ENCODE results near the gene PHF11.
"Not testable (repeated sequence)": the region's sequence is repeated elsewhere in the genome, so short reads cannot be mapped to it uniquely, and the experiment has no call there.

Gene PHF11

GRCh38 chr13:49550942-49551644, 55.3 kb downstream of the PHF11 start:
- no peak for DNase-seq

DNA sequence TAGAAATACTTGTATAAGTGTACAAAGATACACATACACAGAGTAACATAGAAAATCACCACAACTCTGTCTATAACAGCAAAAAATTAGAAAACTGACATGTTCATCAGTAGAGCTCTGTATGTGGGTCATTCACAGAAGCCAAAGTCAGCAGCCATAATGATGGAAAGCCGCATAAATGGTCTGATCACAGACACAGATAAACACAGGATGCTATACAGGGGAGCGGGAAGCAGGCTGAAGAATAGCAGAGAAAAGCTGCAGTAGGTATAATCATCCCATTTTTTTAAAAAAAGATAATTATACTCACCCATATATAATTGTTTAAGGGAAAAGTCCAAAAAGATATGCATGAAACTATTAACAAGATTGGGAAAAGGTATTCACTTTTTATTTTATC, 58.1 kb downstream of the PHF11 start:
- DNase-seq: no peak

DNA sequence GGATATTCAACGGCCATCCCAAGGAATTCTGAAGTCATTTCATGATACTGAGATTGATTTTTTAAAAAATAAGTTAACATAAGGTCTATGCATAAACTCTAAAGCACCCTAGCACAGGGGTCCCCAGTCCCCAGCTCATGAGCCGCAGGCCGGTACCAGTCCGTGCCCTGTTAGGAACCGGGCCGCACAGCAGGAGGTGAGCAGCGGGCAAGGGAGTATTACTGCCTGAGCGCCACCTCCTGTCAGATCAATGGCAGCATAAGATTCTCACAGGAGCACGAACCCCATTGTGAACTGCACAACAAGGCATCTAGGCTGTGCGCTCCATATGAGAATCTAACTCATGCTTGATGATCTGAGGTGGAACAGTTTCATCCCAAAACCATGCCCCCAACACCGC, 58.6 kb downstream of the PHF11 start:
- DNase-seq: no peak

GRCh38 chr13:49559006-49559405, 63.3 kb downstream of the PHF11 start:
- DNase-seq: no peak

DNA sequence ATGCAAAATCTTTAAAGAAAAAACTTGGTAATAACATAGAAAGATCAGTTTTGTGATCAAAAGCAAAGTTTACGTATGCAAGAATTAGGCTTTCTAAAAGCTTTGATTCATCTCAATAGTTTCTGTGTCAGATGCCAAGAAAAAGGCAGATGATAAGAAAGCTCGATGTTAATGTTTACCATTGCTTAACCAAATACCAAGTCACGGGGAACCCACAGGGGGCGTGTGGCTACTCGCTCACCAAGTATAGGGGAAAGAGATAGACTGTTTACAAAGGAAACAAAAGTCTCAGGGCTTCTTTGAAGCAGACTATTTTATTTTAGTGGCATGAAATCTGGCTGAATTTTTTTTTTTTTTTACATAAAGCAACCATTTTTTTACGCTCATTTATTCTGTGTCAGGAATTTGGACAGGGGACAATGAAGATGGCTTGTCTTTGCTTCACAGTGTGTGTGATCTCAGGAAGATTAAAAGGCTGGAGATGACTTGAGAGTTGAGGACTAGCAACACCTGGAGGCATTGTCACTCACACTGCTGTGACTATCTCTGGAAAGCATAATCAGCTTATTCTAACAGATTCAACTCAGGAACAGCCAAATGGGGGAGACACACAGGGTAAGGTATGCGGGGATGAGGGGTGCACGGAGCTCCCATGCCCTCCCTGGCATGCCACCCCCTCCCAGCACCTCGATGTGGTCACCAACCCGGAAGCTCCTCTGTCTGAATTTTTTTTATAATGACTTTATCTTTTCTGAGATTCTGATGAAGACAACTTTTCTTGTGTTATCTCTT, 64.7 kb downstream of the PHF11 start:
- DNase-seq: no peak

DNA sequence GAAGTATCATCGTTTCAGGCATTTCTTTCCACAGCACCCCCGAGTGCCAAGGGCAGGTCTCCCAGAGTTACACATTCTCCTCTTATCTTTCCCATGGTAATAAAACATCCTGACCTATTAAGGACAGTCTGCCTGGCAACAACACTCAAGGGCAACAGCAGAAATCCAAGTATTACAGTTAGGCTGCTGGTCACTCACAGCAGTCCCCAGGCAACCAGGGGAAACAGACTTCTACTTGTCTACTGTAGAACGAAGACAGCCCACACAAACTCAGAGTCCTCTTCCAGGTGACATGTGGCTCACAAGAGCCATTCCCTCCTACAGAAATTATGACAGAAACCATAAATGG, 65.3 kb downstream of the PHF11 start:
- DNase-seq: no peak

DNA sequence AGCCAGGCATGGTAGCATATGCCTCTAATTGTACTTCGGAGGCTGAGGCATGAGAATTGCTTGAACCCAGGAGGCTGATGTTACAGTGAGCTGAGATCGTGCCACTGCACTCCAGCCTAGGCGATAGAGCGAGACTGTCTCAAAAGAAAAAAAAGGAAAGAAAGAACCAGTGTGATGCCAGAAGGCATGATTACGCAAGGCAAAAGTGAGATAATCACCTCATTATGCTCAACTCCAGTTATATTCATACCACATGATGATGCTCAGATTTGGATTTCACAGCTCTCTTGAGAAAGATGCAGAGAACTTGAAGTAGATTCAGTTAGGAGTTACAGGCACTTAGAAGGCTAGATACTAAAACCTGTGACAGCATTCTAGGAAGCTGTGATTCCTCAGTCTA, 67.8 kb downstream of the PHF11 start:
- DNase-seq: no peak

- not testable (repeated sequence) for DNase-seq
These were observed 69.7 kb downstream of the PHF11 start for GRCh38 chr13:49565461-49565860.

- no peak for DNase-seq
These were observed 70.7 kb downstream of the PHF11 start for GRCh38 chr13:49566461-49566860.

DNA sequence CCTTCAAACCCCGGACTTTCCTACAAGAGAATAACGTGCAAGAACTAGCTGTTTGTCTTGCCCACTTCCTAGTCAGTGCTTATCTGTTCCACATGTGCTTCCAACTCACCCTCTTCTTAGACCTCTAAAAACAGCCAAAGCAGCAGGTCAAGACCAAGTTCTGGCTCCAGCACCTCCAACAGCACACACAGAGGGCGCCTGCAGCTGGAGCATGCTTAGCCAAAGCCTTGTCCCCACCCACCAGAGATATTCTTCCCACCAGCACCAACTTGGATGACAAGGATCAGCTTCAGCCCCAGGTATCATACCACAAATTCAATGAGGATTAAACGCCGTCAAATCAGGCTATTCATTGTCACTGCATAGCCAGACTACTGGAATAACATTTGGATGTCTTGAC, 71.7 kb downstream of the PHF11 start:
- DNase-seq: no peak

DNA sequence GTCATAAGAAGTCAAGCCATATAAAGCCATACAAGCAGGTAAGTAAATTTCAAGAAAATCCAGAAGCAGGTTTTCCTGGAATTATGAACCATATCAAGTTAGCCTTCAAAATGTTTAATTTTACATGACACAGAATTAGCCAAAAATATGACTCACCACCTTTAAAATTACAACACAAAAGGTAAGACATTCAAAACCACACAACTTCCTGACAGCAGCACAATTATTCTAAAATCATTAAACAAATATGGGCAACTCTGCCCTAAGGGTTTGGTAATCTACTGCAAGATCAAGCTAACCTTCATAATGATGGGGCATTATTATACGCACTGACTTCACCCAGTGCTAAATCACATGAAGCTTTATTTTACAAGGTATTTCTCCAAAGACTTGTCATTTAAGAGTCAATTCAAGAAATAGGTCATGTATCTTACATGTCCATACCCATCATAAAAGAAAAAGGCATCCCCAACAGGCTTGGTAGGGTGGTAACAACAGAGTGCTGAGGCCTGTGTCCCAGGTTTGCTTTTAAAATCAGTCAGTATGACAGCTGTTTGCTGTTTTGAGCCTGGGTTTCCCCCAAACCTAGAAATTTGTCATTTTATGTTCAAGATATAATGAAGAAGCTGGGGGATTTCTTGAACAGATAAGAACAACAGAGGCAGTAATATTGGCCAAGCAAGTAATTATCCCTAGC, 74.4 kb downstream of the PHF11 start:
- DNase-seq: no peak

- DNase-seq: no peak
These were observed 75.8 kb downstream of the PHF11 start for GRCh38 chr13:49571299-49572240.
